ENCODE results near the gene SMYD3.

The SMYD3 gene

GRCh38 chr1:246533371-246533905 is 26.4 kb upstream of the SMYD3 start:
- no peak for DNase-seq (ENCODE audit: low read depth in 1 of 2, low spot score in 1 of 2)
- H3K27ac ChIP-seq (replicated peaks), result no peak overlapping the region
- H3K27me3 ChIP-seq (ENCODE audit: insufficient read depth, poor library complexity, severe bottlenecking), result no peaks in the 10 kb centered on the region
- TF ChIP-seq POLR2AphosphoS5 (IDR thresholded peaks at IDR 0.05; ENCODE audit: low read depth) (no peak), CTCF (IDR thresholded peaks at IDR 0.05; ENCODE audit: insufficient read depth, low read length) (no peak), REST (IDR thresholded peaks at IDR 0.05; ENCODE audit: insufficient replicate concordance, low read depth) (no peak), GABPA (IDR thresholded peaks at IDR 0.05; ENCODE audit: low read depth) (no peak), SPI1 (IDR thresholded peaks at IDR 0.05; ENCODE audit: borderline replicate concordance, low read depth) (no peak)
- H3K4me3 ChIP-seq (replicated peaks; ENCODE audit: insufficient read depth, low read length), result no peak overlapping the region

- Histone ChIP-seq H3K27me3 (ENCODE audit: insufficient read depth, poor library complexity, severe bottlenecking) (no peaks in the 10 kb centered on the region), H3K4me3 (replicated peaks; ENCODE audit: insufficient read depth, low read length) (no peak overlapping the region), H3K27ac (replicated peaks) (no peak overlapping the region)
- TF ChIP-seq SPI1 (IDR thresholded peaks at IDR 0.05; ENCODE audit: borderline replicate concordance, low read depth), result no peak
- no peak for DNase-seq (ENCODE audit: low read depth in 1 of 2, low spot score in 1 of 2)
These were observed 25.4 kb upstream of the SMYD3 start for GRCh38 chr1:246532519-246532918.

GRCh38 chr1:246530482-246530881 is 23.4 kb upstream of the SMYD3 start:
- Histone ChIP-seq H3K4me3 (replicated peaks; ENCODE audit: insufficient read depth, low read length) (no peak overlapping the region), H3K27me3 (ENCODE audit: insufficient read depth, poor library complexity, severe bottlenecking) (no peaks in the 10 kb centered on the region), H3K27ac (replicated peaks) (no peak overlapping the region)
- DNase-seq (ENCODE audit: low read depth in 1 of 2, low spot score in 1 of 2), result no peak
- no peak for TF ChIP-seq POLR2AphosphoS5 (IDR thresholded peaks at IDR 0.05; ENCODE audit: low read depth)
- TF ChIP-seq CTCF (IDR thresholded peaks at IDR 0.05; ENCODE audit: insufficient read depth, low read length), result no peak
- no peak for TF ChIP-seq REST (IDR thresholded peaks at IDR 0.05; ENCODE audit: insufficient replicate concordance, low read depth)
- TF ChIP-seq GABPA (IDR thresholded peaks at IDR 0.05; ENCODE audit: low read depth), result no peak
- TF ChIP-seq SPI1 (IDR thresholded peaks at IDR 0.05; ENCODE audit: borderline replicate concordance, low read depth), result no peak

GRCh38 chr1:246528933-246529731 is 22.1 kb upstream of the SMYD3 start:
- H3K4me3 ChIP-seq (replicated peaks; ENCODE audit: insufficient read depth, low read length), result no peak overlapping the region
- no peak for DNase-seq (ENCODE audit: low read depth in 1 of 2, low spot score in 1 of 2)
- no peaks in the 10 kb centered on the region for H3K27me3 ChIP-seq (ENCODE audit: insufficient read depth, poor library complexity, severe bottlenecking)
- no peak overlapping the region for H3K27ac ChIP-seq (replicated peaks)
- no peak for TF ChIP-seq REST (IDR thresholded peaks at IDR 0.05; ENCODE audit: insufficient replicate concordance, low read depth)
